Dendritic cell treated with granulocyte-macrophage colony-stimulating factor and Interleukin-4, amounts not matched to agents 40 ng/mL and 50 ng/mL, for 4 days (primary cell): ENCODE measurements around the gene METAP2.
"Not testable (repeated sequence)": the region's sequence is repeated elsewhere in the genome, so short reads cannot be mapped to it uniquely, and the experiment has no call there.

Source experiments
- H3K27ac Mint-ChIP-seq: one replicate; pipeline ENCODE4 v1.8.0; 2022; ENCODE audit warnings: mild to moderate bottlenecking, mixed read lengths
- H3K27me3 Mint-ChIP-seq: one replicate; pipeline ENCODE4 v1.8.0; 2022; ENCODE audit warnings: mild to moderate bottlenecking, mixed read lengths
- H3K36me3 Mint-ChIP-seq: one replicate; pipeline ENCODE4 v1.8.0; 2022; ENCODE audit warnings: low read depth, mixed read lengths
- H3K4me1 Mint-ChIP-seq: one replicate; pipeline ENCODE4 v1.8.0; 2022; ENCODE audit warnings: low read depth, mixed read lengths
- H3K4me3 Mint-ChIP-seq: one replicate; pipeline ENCODE4 v1.8.0; 2022; ENCODE audit warnings: mild to moderate bottlenecking, moderate library complexity, mixed read lengths
- H3K9me3 Mint-ChIP-seq: one replicate; pipeline ENCODE4 v1.8.0; 2022; ENCODE audit warnings: mixed read lengths
- intact Hi-C: fragments of 100-400 bp; cut with micrococcal nuclease; formaldehyde crosslinking; loops from one replicate; pipeline ENCODE4 v1.15.0; 2022

The METAP2 gene

GRCh38 chr12:95480230-95480629 lies 6.3 kb downstream of the METAP2 start:
- H3K27ac Mint-ChIP-seq: no peak overlapping the region
- no peaks in the 10 kb centered on the region for H3K27me3 Mint-ChIP-seq
- no peaks in the 10 kb centered on the region for H3K9me3 Mint-ChIP-seq
- H3K36me3 Mint-ChIP-seq: peaks cover 76% of the 10 kb centered on the region
- no peak overlapping the region for H3K4me3 Mint-ChIP-seq
- H3K4me1 Mint-ChIP-seq: peaks cover 36% of the 10 kb centered on the region
- intact Hi-C loops: no loop called here

GRCh38 chr12:95481072-95481471 lies 7.1 kb downstream of the METAP2 start:
- H3K4me3 Mint-ChIP-seq: no peak overlapping the region
- no peaks in the 10 kb centered on the region for H3K27me3 Mint-ChIP-seq
- no peaks in the 10 kb centered on the region for H3K9me3 Mint-ChIP-seq
- intact Hi-C loops: no loop called here
- H3K27ac Mint-ChIP-seq: no peak overlapping the region
- peaks cover 27% of the 10 kb centered on the region for H3K4me1 Mint-ChIP-seq
- peaks cover 73% of the 10 kb centered on the region for H3K36me3 Mint-ChIP-seq

GRCh38 chr12:95481888-95482287 lies 7.9 kb downstream of the METAP2 start:
- Mint-ChIP-seq H3K36me3 (peaks cover 73% of the 10 kb centered on the region), H3K4me3 (no peak overlapping the region)

GRCh38 chr12:95482564-95482963 lies 8.6 kb downstream of the METAP2 start:
- H3K27me3 Mint-ChIP-seq, H3K9me3 Mint-ChIP-seq, H3K27ac Mint-ChIP-seq, intact Hi-C loops, H3K4me3 Mint-ChIP-seq: not testable (repeated sequence)
- peaks cover 77% of the 10 kb centered on the region for H3K36me3 Mint-ChIP-seq
- H3K4me1 Mint-ChIP-seq: peaks cover 22% of the 10 kb centered on the region

More at GRCh38 chr12:95481888-95482287, 7.9 kb downstream of the METAP2 start:
- Mint-ChIP-seq H3K27me3 (no peaks in the 10 kb centered on the region), H3K4me1 (peaks cover 22% of the 10 kb centered on the region), H3K27ac (no peak overlapping the region), H3K9me3 (no peaks in the 10 kb centered on the region)
- intact Hi-C loops: no loop called here

- H3K36me3 Mint-ChIP-seq: peaks cover 72% of the 10 kb centered on the region
- no peak overlapping the region for H3K27ac Mint-ChIP-seq
Measured at GRCh38 chr12:95484524-95484923, 10.6 kb downstream of the METAP2 start.

GRCh38 chr12:95487024-95487423 lies 13.1 kb downstream of the METAP2 start:
- intact Hi-C loops: no loop called here

More at GRCh38 chr12:95484524-95484923, 10.6 kb downstream of the METAP2 start:
- no peaks in the 10 kb centered on the region for H3K9me3 Mint-ChIP-seq
- H3K27me3 Mint-ChIP-seq: no peaks in the 10 kb centered on the region
- no peak overlapping the region for H3K4me3 Mint-ChIP-seq
- H3K4me1 Mint-ChIP-seq: peaks cover 11% of the 10 kb centered on the region
- intact Hi-C loops: no loop called here

GRCh38 chr12:95492462-95492861 lies 18.5 kb downstream of the METAP2 start:
- peaks cover 79% of the 10 kb centered on the region for H3K36me3 Mint-ChIP-seq
- H3K4me3 Mint-ChIP-seq: no peak overlapping the region
- intact Hi-C loops: loop anchor here (10.0 kb wide), 1 partner anchor 198 kb away; no protein-coding TSS in a partner anchor
- no peaks in the 10 kb centered on the region for H3K4me1 Mint-ChIP-seq
- H3K27ac Mint-ChIP-seq: no peak overlapping the region
- no peaks in the 10 kb centered on the region for H3K9me3 Mint-ChIP-seq
- no peaks in the 10 kb centered on the region for H3K27me3 Mint-ChIP-seq

More at GRCh38 chr12:95487024-95487423, 13.1 kb downstream of the METAP2 start:
- Mint-ChIP-seq H3K27me3 (no peaks in the 10 kb centered on the region), H3K4me1 (peaks cover 6% of the 10 kb centered on the region), H3K36me3 (peaks cover 82% of the 10 kb centered on the region), H3K4me3 (no peak overlapping the region), H3K9me3 (no peaks in the 10 kb centered on the region), H3K27ac (no peak overlapping the region)

- H3K27ac Mint-ChIP-seq: no peak overlapping the region
- peaks cover 86% of the 10 kb centered on the region for H3K36me3 Mint-ChIP-seq
- H3K4me3 Mint-ChIP-seq: no peak overlapping the region
- H3K4me1 Mint-ChIP-seq: no peaks in the 10 kb centered on the region
- intact Hi-C loops: loop anchor here (10.0 kb wide), 1 partner anchor 200 kb away; no protein-coding TSS in a partner anchor
- H3K9me3 Mint-ChIP-seq: no peaks in the 10 kb centered on the region
- no peaks in the 10 kb centered on the region for H3K27me3 Mint-ChIP-seq
Measured at GRCh38 chr12:95494888-95495287, 20.9 kb downstream of the METAP2 start.

GRCh38 chr12:95495433-95495832 lies 21.5 kb downstream of the METAP2 start:
- Mint-ChIP-seq H3K9me3 (no peaks in the 10 kb centered on the region), H3K4me3 (no peak overlapping the region), H3K27ac (no peak overlapping the region), H3K27me3 (no peaks in the 10 kb centered on the region), H3K36me3 (peaks cover 86% of the 10 kb centered on the region), H3K4me1 (no peaks in the 10 kb centered on the region)
- intact Hi-C loops: loop anchor here (10.0 kb wide), 1 partner anchor 201 kb away; no protein-coding TSS in a partner anchor

GRCh38 chr12:95497031-95497430 lies 23.1 kb downstream of the METAP2 start:
- Mint-ChIP-seq H3K9me3 (no peaks in the 10 kb centered on the region), H3K27ac (no peak overlapping the region), H3K27me3 (no peaks in the 10 kb centered on the region), H3K36me3 (peaks cover 78% of the 10 kb centered on the region), H3K4me3 (no peak overlapping the region), H3K4me1 (no peaks in the 10 kb centered on the region)
- intact Hi-C loops: loop anchor here (10.0 kb wide), 1 partner anchor 202 kb away; no protein-coding TSS in a partner anchor

- H3K4me3 Mint-ChIP-seq: no peak overlapping the region
- H3K36me3 Mint-ChIP-seq: peaks cover 92% of the 10 kb centered on the region
- no peaks in the 10 kb centered on the region for H3K4me1 Mint-ChIP-seq
- H3K27me3 Mint-ChIP-seq: no peaks in the 10 kb centered on the region
- H3K9me3 Mint-ChIP-seq: no peaks in the 10 kb centered on the region
- intact Hi-C loops: loop anchor here (10.0 kb wide), 1 partner anchor 204 kb away; no protein-coding TSS in a partner anchor
- no peak overlapping the region for H3K27ac Mint-ChIP-seq
Measured at GRCh38 chr12:95498968-95499367, 25.0 kb downstream of the METAP2 start.

- Mint-ChIP-seq H3K36me3 (peaks cover 92% of the 10 kb centered on the region), H3K27me3 (no peaks in the 10 kb centered on the region), H3K4me3 (no peak overlapping the region), H3K9me3 (no peaks in the 10 kb centered on the region), H3K4me1 (peaks cover 3% of the 10 kb centered on the region), H3K27ac (no peak overlapping the region)
- intact Hi-C loops: loop anchor here (10.0 kb wide), 1 partner anchor 205 kb away; no protein-coding TSS in a partner anchor
Measured at GRCh38 chr12:95499772-95500171, 25.8 kb downstream of the METAP2 start.

- Mint-ChIP-seq H3K4me3 (no peak overlapping the region), H3K27ac (no peak overlapping the region)
- intact Hi-C loops: no loop called here
Measured at GRCh38 chr12:95504140-95504539, 30.2 kb downstream of the METAP2 start.

GRCh38 chr12:95505039-95505438 lies 31.1 kb downstream of the METAP2 start:
- Mint-ChIP-seq H3K4me1 (peaks cover 8% of the 10 kb centered on the region), H3K4me3 (no peak overlapping the region), H3K36me3 (peaks cover 91% of the 10 kb centered on the region), H3K9me3 (no peaks in the 10 kb centered on the region), H3K27ac (no peak overlapping the region), H3K27me3 (no peaks in the 10 kb centered on the region)
- intact Hi-C loops: no loop called here

More at GRCh38 chr12:95504140-95504539, 30.2 kb downstream of the METAP2 start:
- Mint-ChIP-seq H3K36me3 (peaks cover 91% of the 10 kb centered on the region), H3K9me3 (no peaks in the 10 kb centered on the region), H3K27me3 (no peaks in the 10 kb centered on the region), H3K4me1 (peaks cover 8% of the 10 kb centered on the region)
